Retinal pigment epithelial cell (primary cell): ENCODE data around the gene BBS5.

Experiments
- DNase-seq: peaks from one replicate; pipeline ENCODE4 v3.0.0-alpha.2; 2010; ENCODE audit warnings: low read depth
- H3K4me3 ChIP-seq: 2 replicates; pipeline ENCODE4 v1.5.1; 2011; ENCODE audit warnings: mild to moderate bottlenecking, low read length, control low read depth, moderate library complexity
- CTCF ChIP-seq: conservative IDR thresholded peaks from 2 replicates; pipeline ENCODE4 v1.5.1; 2011; ENCODE audit warnings: low read depth, low read length, control low read depth, inconsistent platforms

Gene BBS5

DNA sequence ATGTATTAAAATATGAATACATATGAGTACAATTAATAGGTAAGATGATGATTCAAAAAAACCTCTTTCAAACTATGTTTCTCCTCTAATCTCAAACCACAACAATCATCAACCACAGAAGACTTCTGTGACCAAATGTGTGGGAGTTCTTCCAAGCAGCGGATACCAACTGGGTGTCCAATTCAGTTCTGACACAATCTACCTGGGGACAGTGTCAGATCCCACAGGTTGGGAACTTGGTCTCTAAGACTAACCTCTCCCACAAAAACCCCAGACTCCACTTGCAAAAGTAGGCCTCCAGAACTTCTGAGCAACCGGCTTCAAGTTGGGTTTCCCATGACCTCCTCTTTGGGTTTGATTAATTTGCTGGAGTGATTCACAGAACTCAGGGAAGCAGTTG, 67.5 kb downstream of the BBS5 start:
- H3K4me3 ChIP-seq: no peak overlapping the region
- no peak for TF ChIP-seq CTCF
- DNase-seq: no peak
